HG03520 (cell line): ENCODE data around the gene TCIRG1.

ENCODE experiments used
- ATAC-seq: cut with Tn5 transposase; IDR thresholded peaks from one replicate; pipeline ENCODE4 v1.9.1; 2021; ENCODE audit warnings: mild to moderate bottlenecking, moderate library complexity; ENCODE audit not compliant: unreplicated experiment

Gene TCIRG1

GRCh38 chr11:68016904-68017817 lies 21.7 kb upstream of the TCIRG1 start:
- ATAC-seq = no peak

- no peak for ATAC-seq
Measured at GRCh38 chr11:68017980-68018729, 20.7 kb upstream of the TCIRG1 start.

DNA sequence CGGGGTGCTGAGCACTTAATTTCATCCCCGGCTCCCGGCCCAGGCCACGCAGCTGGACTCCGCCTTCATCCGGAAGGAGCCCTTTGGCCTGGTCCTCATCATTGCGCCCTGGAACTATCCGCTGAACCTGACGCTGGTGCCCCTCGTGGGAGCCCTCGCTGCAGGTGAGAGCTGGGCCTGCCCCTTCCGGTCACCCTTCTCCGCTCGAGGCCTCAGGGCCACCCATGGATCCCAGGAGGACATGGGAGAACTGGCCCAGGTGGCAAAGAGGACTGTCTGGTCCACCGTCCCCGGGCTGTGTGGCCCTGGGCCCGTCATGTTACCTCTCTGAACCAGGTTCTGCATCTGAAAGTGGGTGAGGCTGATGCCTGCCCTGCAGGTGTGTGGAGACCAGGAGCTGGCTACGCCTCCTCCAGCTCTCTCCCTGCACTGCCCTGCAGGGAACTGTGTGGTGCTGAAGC lies 20.1 kb upstream of the TCIRG1 start:
- ATAC-seq = no peak

DNA sequence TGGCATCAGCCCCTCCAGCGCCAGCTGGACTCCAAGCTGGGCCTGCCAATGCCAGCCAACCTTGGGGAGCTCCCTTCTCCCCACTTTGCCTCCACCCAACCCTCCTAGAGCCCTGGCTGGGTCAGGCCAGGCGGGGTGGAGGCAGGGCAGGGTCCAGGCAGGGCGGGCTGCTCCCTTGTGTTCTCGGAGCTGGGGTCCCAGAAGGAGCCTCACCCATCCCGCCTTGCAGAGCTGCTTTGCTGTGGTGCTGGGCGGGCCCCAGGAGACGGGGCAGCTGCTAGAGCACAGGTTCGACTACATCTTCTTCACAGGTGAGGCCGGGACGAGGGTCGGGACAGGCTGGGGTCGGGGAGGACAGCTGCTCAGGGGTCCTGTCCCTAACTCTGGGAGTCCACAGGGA lies 19.3 kb upstream of the TCIRG1 start:
- ATAC-seq = no peak

DNA sequence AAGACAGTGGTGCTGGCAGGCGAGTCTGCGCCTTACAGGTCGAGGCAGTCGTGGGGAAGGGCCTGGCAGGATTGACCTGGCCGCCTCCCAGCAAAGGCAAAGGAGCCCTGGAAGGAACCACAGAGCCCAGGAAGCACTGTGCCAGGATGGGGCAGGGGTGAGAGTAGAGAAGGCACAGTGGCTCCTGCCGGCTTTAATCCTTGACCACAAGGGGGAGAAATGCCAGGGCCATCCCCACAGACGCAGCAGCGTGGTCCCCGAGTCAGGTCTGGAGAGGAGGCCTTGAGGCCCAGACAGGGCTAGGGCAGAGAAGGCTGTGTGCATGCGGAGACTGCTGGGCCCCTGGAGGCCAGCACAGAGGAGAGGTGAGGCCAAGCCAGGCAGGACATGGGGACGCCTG lies 18.2 kb upstream of the TCIRG1 start:
- no peak for ATAC-seq

GRCh38 chr11:68021167-68021787 lies 17.5 kb upstream of the TCIRG1 start:
- ATAC-seq = no peak

DNA sequence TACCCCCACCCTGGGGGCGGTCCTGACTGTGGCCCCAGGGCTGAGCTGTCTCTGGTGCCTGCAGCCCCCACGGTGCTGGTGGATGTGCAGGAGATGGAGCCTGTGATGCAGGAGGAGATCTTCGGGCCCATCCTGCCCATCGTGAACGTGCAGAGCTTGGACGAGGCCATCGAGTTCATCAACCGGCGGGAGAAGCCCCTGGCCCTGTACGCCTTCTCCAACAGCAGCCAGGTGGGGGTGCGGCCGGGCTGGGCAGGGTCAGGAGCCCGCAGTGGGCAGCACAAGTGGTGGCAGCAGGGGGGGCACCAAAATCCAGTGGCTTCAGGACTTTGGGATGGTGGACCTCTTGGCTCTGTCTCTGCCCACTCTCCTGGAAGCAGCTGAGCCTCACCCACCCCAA lies 16.3 kb upstream of the TCIRG1 start:
- no peak for ATAC-seq

DNA sequence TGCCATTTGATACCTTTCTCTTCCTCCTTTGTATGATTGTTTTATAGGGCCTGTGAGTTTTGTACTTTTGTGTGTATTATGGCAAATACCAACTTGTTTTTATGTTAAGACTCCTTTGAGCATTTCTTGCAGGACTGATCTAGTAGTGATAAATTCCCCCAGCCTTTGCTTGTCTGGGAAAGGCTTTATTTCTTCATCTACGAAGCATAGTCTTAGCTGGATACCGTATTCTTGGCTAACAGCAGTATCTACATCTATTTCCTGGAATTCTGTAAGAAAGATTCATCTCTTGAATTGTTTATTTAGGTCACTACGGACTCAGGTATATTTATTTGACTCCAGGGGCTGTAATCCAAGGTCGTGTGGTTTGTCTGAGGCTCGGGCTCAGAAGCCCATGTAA lies 14.3 kb upstream of the TCIRG1 start:
- no peak for ATAC-seq

DNA sequence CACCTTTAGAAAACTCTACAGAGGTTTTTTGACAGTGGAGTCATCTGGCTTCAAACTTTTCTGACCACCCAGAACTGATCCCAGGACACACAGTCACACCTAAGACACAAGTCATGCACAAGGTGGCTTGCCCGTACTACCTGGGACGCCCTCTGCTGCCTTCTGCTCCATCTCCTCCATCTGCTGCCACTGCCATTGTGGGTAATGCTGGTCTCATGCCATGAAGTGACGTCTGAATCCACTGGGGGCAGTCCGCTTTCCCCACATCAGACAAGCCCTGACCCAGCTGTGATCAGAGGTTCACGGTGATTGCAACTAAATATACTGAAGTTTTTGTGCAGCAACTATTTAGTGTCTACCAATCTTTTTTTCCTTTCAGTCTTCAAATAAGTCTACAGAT lies 13.8 kb upstream of the TCIRG1 start:
- ATAC-seq = no peak

DNA sequence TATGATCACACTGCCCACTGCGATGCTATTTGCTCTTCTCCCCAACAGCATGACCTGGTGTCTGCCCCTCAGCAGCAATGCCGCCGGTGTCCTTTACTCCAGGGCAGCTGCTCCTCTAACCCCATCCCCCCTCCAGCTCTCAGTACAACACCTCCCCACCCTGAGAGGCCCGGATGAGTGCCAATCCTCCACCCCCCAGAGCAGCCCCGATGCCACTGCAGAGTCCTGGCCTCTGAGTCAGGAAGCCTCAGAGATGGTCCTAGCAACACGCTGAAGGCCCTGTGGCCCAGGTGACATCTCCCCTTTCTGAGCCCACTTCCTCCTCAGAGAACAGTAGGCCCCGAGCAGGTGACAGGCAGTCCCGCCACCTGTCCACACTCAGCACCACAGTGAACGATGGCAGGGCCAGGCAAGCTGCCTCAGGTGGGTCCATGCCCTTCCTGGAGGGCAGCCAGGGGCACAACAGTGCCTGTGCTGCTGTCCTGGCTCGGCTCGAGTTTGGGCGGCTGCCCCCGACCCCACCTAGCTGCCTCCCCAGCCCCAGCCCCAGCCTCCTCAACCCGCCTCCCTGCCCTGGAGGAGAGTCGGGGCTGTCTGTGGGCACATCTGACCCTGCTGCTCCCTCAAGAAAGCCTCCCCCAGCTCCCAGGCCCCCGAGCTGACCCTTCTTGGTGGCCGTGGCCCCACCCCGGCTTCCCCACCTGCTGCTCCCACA lies 12.3 kb upstream of the TCIRG1 start:
- no peak for ATAC-seq

DNA sequence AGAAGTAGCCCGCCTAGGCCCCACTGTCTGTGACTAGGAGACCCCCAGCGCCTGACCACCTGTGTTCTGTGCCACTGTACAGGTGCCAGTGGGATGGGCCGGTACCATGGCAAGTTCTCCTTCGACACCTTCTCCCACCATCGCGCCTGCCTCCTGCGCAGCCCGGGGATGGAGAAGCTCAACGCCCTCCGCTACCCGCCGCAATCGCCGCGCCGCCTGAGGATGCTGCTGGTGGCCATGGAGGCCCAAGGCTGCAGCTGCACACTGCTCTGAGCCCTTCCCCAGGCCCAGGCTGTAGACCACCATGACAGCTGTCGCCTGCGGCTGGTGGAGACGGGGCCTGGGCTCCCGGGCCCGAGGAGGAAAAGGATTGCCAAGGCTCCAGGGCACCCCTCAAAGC lies 11.2 kb upstream of the TCIRG1 start:
- ATAC-seq = no peak

DNA sequence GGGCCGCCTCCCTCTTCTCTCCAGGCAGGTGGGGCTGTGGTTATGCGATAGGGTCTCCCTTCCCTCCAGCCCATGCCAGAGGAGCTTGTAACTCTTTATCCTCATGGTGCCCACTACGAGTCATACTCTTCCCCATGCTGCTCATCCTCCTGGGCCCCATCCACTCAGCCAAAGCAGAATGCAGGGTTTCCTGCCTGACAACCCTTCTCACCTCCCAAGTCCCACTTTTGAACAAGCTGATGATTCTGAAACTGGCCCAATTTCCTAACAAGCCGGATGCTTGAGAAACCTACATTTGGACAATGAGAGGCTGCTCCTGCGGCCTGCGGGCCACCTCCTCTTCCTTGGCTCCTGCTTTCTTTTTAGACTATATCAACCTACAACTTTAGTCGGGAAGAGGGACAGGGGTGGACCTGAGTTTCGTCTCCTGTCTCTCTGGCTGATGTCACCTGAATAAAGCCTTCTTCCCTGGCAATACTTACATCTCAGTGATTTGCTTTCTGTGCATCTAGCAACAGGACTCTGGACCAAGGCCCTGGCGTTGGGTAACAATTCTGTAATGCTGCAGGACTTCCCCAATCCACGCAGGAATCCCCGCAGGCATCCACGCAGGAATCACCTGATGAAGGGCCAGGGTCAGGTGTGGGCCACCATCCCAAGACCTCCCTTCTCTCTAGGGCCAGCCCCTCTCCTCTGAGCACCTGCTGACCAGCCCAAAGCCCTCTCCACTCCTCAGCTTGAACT lies 9.9 kb upstream of the TCIRG1 start:
- ATAC-seq = no peak

GRCh38 chr11:68030318-68031143 lies 8.3 kb upstream of the TCIRG1 start, which contains the start of gene NDUFS8:
NDUFS8 (plus strand) TSS chr11:68030681; CDS start chr11:68032152, 1,471 bp downstream.
- peak; percentile 89 for ATAC-seq

- no peak for ATAC-seq
Measured at GRCh38 chr11:68031144-68031464, 7.7 kb upstream of the TCIRG1 start.

DNA sequence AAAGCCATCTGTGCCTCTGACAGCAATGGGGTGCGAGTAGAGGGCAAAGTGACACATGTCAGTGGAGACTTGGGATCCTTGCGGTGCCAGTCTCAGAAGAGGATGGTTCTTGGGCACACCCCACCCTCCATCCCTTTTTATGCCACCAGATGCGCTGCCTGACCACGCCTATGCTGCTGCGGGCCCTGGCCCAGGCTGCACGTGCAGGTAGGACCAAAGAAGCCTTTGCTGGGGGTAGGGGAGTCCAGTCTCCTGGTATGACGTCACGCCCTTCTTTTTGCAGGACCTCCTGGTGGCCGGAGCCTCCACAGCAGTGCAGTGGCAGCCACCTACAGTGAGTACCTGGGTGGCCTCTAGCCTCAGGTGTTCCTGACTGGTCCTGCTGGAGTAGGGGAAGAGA lies 6.8 kb upstream of the TCIRG1 start:
- no peak for ATAC-seq

DNA sequence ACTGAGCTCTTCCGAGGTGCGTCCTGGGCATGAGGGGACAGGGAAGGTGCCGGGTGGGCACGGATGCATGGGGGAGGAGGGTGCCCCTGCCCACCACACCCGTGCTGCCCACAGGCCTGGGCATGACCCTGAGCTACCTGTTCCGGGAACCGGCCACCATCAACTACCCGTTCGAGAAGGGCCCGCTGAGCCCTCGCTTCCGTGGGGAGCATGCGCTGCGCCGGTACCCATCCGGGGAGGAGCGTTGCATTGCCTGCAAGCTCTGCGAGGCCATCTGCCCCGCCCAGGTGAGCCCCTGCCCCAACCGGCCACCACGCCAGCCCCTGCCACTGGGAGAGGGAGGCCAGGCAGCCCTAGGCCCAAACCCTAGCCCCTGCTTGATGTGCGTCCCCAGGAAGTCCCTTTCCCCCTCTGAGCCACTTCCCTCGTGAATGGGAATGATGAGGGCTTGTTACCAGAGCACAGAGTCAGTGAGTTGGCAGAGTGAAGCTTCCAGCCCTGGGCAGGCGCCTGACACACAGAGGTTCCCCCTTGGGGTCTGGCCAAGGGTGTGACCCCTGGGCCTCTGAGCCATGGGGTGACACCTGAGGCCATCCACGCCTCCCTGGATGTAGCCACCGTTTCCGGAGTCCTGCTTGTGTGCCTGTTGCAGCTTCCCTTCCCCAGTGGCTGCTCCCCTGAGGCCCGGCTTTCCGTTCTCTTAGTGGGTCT lies 5.7 kb upstream of the TCIRG1 start:
- no peak for ATAC-seq

GRCh38 chr11:68033708-68034045 lies 5.1 kb upstream of the TCIRG1 start:
- no peak for ATAC-seq

- ATAC-seq = no peak
Measured at GRCh38 chr11:68035266-68035876, 3.5 kb upstream of the TCIRG1 start.
